Panc1 (cell line): Measurements from ENCODE around the gene PDHA1. TPM values are rescaled to one million over a fixed set of nuclear protein-coding genes. Genes with fewer than 3 reads are reported as not detected.

Experiments
- ATAC-seq: fragments of 200-7000 bp; cut with Tn5 transposase; 2 replicates; pipeline ENCODE4 v1.9.1; 2020; ENCODE audit warnings: mild to moderate bottlenecking, moderate library complexity
- BruUV-seq: library from RNA; stranded (reverse); fragments of 400-500 nt; replicated peaks from 2 replicates; lab custom pipeline; 2021; lab: Mats Ljungman, UMichigan
- CTCF ChIA-PET: fragments of 300-600 bp; sonication (Branson Sonifier 250); formaldehyde crosslinking; loops from one replicate; lab custom pipeline; 2022; ENCODE audit warnings: antibody characterized with exemption; lab: Charles Lee
- POLR2A ChIA-PET: fragments of 300-600 bp; sonication (Branson Sonifier 250); formaldehyde crosslinking; loops from one replicate; lab custom pipeline; 2022; ENCODE audit warnings: antibody characterized with exemption; lab: Charles Lee
- DNase-seq: peaks from one replicate; pipeline ENCODE4 v3.0.0-alpha.2; 2010; ENCODE audit warnings: low read depth, low spot score
- H3K27ac ChIP-seq: 2 replicates; pipeline ENCODE4 v1.5.1; 2011; ENCODE audit warnings: mild to moderate bottlenecking, low read length, inconsistent platforms
- H3K27me3 ChIP-seq: fragments of 200-500 bp; sonication (Bioruptor generic); 2 replicates; pipeline ENCODE4 v1.6.0; 2014; ENCODE audit warnings: low read length, inconsistent platforms; ENCODE audit not compliant: control insufficient read depth, insufficient read depth
- H3K36me3 ChIP-seq: fragments of 200-500 bp; sonication (Bioruptor generic); 2 replicates; pipeline ENCODE4 v1.5.1; 2014; ENCODE audit warnings: inconsistent platforms, mild to moderate bottlenecking, low read length, moderate library complexity; ENCODE audit not compliant: control insufficient read depth, insufficient read depth
- H3K4me1 ChIP-seq: 2 replicates; pipeline ENCODE4 v1.5.1; 2011; ENCODE audit warnings: inconsistent platforms, mild to moderate bottlenecking, low read length, moderate library complexity; ENCODE audit not compliant: control insufficient read depth, insufficient read depth
- H3K4me3 ChIP-seq, 2 experiments: 2 replicates each; pipeline ENCODE4 v1.5.1; 2011 to 2012; ENCODE audit warnings: low read depth in 2 of 2, low read length in 2 of 2, mild to moderate bottlenecking in 2 of 2, inconsistent platforms in 1 of 2, moderate library complexity in 1 of 2
- H3K9me3 ChIP-seq: fragments of 200-500 bp; sonication (Bioruptor generic); 2 replicates; pipeline ENCODE4 v1.5.1; 2014; ENCODE audit warnings: low read depth, mild to moderate bottlenecking, inconsistent platforms, low read length, moderate library complexity; ENCODE audit not compliant: control insufficient read depth, insufficient read depth
- CTCF ChIP-seq: fragments of 450-650 bp; IDR thresholded peaks from 2 replicates; pipeline ENCODE4 v1.5.1; 2017; ENCODE audit warnings: mild to moderate bottlenecking
- POLR2AphosphoS5 ChIP-seq: IDR thresholded peaks from 2 replicates; pipeline ENCODE4 v1.6.1; 2012; ENCODE audit warnings: mild to moderate bottlenecking, low read depth, low read length, moderate library complexity
- REST ChIP-seq, 2 experiments: IDR thresholded peaks; 2 replicates each; pipeline ENCODE4 v1.6.1; 2011 to 2012; ENCODE audit warnings: low read depth in 2 of 2, control low read depth in 1 of 2, low read length in 1 of 2, mild to moderate bottlenecking in 1 of 2, moderate library complexity in 1 of 2; ENCODE audit not compliant: insufficient read depth in 1 of 2
- SIN3A ChIP-seq: IDR thresholded peaks from 2 replicates; pipeline ENCODE4 v1.6.1; 2012; ENCODE audit warnings: low read depth, mild to moderate bottlenecking, low read length, moderate library complexity, borderline replicate concordance; ENCODE audit not compliant: insufficient read depth
- TCF7L2 ChIP-seq: IDR thresholded peaks from 2 replicates; pipeline ENCODE4 v1.6.1; 2011; ENCODE audit warnings: mild to moderate bottlenecking, low read depth, low read length, inconsistent platforms
- in situ Hi-C: cut with HindIII; loops from 2 replicates; pipeline ENCODE4 v1.10.0; 2016; ENCODE audit warnings: low sequenced_read_pairs, low pct_unique_long_range_greater_than_20kb
- intact Hi-C: fragments of 100-400 bp; cut with micrococcal nuclease; formaldehyde crosslinking; loops from one replicate; pipeline ENCODE4 v1.10.0; 2022; ENCODE audit not compliant: unreplicated experiment
- total RNA-seq: library from RNA; stranded (reverse); gene quantifications from one replicate; pipeline ENCODE4 v1.2.1, GENCODE V29; 2021; ENCODE audit not compliant: unreplicated experiment

Gene PDHA1
- total RNA-seq, 1 experiment from 2014 or later, result 149 TPM

DNA sequence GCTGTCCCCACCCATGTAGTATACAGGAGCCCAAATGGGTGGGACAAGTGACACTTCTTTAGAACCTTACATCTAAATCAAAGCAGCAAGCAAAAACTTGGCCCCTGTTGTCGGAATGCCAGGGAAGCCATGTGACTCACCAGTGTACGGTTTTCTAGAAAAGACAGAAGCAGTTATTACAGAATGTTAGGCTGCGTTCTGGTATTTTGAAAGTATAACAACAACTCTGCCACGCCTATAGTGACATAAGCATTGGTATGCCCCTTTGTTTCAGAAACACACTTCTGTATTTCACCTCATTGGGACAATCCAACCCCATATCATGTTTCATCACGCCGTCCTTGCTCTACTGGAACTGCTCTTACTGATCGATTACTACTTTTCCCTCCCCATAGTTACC, 14.8 kb downstream of the PDHA1 start:
- Histone ChIP-seq H3K27me3 (no peaks in the 10 kb centered on the region), H3K9me3 (no peaks in the 10 kb centered on the region), H3K4me1 (no peaks in the 10 kb centered on the region), H3K27ac (no peak overlapping the region), H3K4me3 (no peak overlapping the region), H3K36me3 (no peaks in the 10 kb centered on the region; the same call in none of the 2 replicates)
- DNase-seq (no peak), ATAC-seq (no peak)
- ChIA-PET CTCF (no interaction called here), POLR2A (no interaction called here)
- in situ Hi-C loops, result no loop called here
- BruUV-seq, result no TSS peak
- intact Hi-C loops, result no loop called here
- TF ChIP-seq POLR2AphosphoS5, result no peak
- no peak for TF ChIP-seq SIN3A
- no peak for TF ChIP-seq CTCF
- TF ChIP-seq TCF7L2, result no peak
- no peak for TF ChIP-seq REST (IDR thresholded peaks at IDR 0.05; ENCODE audit: insufficient read depth in 1 of 2, low read depth in 2 of 2, low read length in 1 of 2)

GRCh38 chrX:19360903-19361302, 17.2 kb downstream of the PDHA1 start:
- in situ Hi-C loops (no loop called here), intact Hi-C loops (no loop called here)
- Histone ChIP-seq H3K4me1 (no peaks in the 10 kb centered on the region), H3K27ac (no peak overlapping the region), H3K4me3 (no peak overlapping the region), H3K9me3 (no peaks in the 10 kb centered on the region), H3K27me3 (no peaks in the 10 kb centered on the region), H3K36me3 (no peaks in the 10 kb centered on the region; the same call in 1 of the 2 replicates)
- BruUV-seq, result no TSS peak
- ChIA-PET POLR2A (no interaction called here), CTCF (no interaction called here)
- DNase-seq (no peak), ATAC-seq (no peak)
- TF ChIP-seq TCF7L2 (no peak), SIN3A (no peak), POLR2AphosphoS5 (no peak), CTCF (no peak), REST (IDR thresholded peaks at IDR 0.05; ENCODE audit: insufficient read depth in 1 of 2, low read depth in 2 of 2, low read length in 1 of 2) (no peak)
